ENCODE data around the gene CYBRD1. TPM values are rescaled to one million over a fixed set of nuclear protein-coding genes. Genes with fewer than 3 reads are reported as not detected.

The CYBRD1 gene
- total RNA-seq, 2 donors from 2014 or later = 67.9 to 130 TPM

DNA sequence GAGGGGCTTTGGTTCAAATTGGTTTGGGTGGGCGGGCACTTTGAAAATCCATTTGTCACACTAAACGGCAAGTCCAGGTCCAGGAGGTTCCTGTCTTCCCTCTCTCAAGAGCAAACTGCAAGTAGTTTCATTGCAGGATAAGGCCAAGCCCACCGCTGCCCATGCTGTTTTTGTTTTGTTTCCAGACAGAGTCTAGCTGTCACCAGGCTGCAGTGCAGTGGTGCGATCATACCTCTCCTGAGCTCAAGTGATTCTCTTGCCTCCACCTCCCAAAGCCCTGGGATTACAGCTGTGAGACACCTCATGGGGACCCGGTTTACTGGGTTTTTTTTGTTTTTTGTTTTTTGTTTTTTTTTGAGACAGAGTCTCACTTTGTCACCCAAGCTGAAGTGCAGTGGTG is 1.8 kb upstream of the CYBRD1 start:
- intact Hi-C loops (cut with DNase I) = no loop called here

GRCh38 chr2:171521361-171522051 is 768 bp upstream of the CYBRD1 start:
- Histone ChIP-seq H3K4me3 (peak overlapping the region; percentile 59 to 78), H3K9me3 (no peaks in the 10 kb centered on the region), H3K27me3 (replicated peaks; ENCODE audit: insufficient read depth) (no peaks in the 10 kb centered on the region), H3K27ac (peak overlapping the region; percentile 91 to 93), H3K4me1 (replicated peaks) (no peaks in the 10 kb centered on the region), H3K36me3 (no peaks in the 10 kb centered on the region)
- intact Hi-C loops (cut with DNase I) = loop anchor here (2.0 kb wide), 1 partner anchor 87 kb away; the partner anchor contains the start of gene DCAF17
- DNase-seq (ENCODE audit: low spot score) = no peak
- TF ChIP-seq CTCF (IDR thresholded peaks at IDR 0.05) (no peak), POLR2A (IDR thresholded peaks at IDR 0.05) (no peak), POLR2AphosphoS5 (IDR thresholded peaks at IDR 0.05) (no peak)
- WGBS = 66% methylated on average over 5 of the region's 5 CpGs

More for the DNA sequence above, 1.8 kb upstream of the CYBRD1 start:
- no peaks in the 10 kb centered on the region for H3K27me3 ChIP-seq (replicated peaks; ENCODE audit: insufficient read depth)
- no peak overlapping the region for H3K27ac ChIP-seq
- 79% methylated on average over 5 of the region's 5 CpGs for WGBS
- TF ChIP-seq CTCF (IDR thresholded peaks at IDR 0.05) = no peak
- H3K36me3 ChIP-seq = no peaks in the 10 kb centered on the region
- DNase-seq (ENCODE audit: low spot score) = no peak
- no peak overlapping the region for H3K4me3 ChIP-seq
- H3K9me3 ChIP-seq = no peaks in the 10 kb centered on the region
- H3K4me1 ChIP-seq (replicated peaks) = no peaks in the 10 kb centered on the region

DNA sequence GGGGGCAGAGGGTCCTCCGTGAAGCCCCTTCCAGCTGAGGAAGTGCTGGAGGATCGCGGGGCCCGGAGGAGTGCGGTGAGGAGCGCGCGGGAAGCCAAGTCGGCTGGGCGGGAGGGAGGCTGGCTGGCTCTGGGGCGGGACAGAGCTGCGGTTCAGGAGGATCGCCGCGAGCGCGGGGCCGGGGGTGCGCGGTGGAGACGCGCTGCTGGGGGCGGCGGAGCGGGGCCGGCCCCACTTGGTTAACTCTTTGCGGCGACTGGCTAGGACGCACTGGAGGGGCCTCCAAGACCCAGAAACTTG is 464 bp downstream of the CYBRD1 start:
- intact Hi-C loops (cut with DNase I) = loop anchor here (2.0 kb wide), 1 partner anchor 88 kb away; the partner anchor contains the start of gene DCAF17
- no peaks in the 10 kb centered on the region for H3K4me1 ChIP-seq (replicated peaks)
- 1% methylated on average over 24 of the region's 29 CpGs for WGBS
- peak overlapping the region; percentile 91 to 93 for H3K27ac ChIP-seq
- no peaks in the 10 kb centered on the region for H3K9me3 ChIP-seq
- H3K4me3 ChIP-seq = peak overlapping the region; percentile 59 to 78
- no peaks in the 10 kb centered on the region for H3K36me3 ChIP-seq
- TF ChIP-seq CTCF (IDR thresholded peaks at IDR 0.05) = no peak
- TF ChIP-seq POLR2AphosphoS5 (IDR thresholded peaks at IDR 0.05) = no peak
- H3K27me3 ChIP-seq (replicated peaks; ENCODE audit: insufficient read depth) = no peaks in the 10 kb centered on the region
- peak; percentile 21 for DNase-seq (ENCODE audit: low spot score)

GRCh38 chr2:171523088-171524017 is 1.1 kb downstream of the CYBRD1 start:
- WGBS = under 1% methylated on average over 57 of the region's 62 CpGs
- intact Hi-C loops (cut with DNase I) = loop anchor here (2.0 kb wide), 1 partner anchor 89 kb away; the partner anchor contains the start of gene DCAF17
- H3K36me3 ChIP-seq = no peaks in the 10 kb centered on the region
- H3K27me3 ChIP-seq (replicated peaks; ENCODE audit: insufficient read depth) = no peaks in the 10 kb centered on the region
- TF ChIP-seq CTCF (IDR thresholded peaks at IDR 0.05) = no peak
- peak; percentile 23 for TF ChIP-seq POLR2A (IDR thresholded peaks at IDR 0.05)
- TF ChIP-seq POLR2AphosphoS5 (IDR thresholded peaks at IDR 0.05) = peak; percentile 70
- DNase-seq (ENCODE audit: low spot score) = peak; percentile 76
- no peaks in the 10 kb centered on the region for H3K9me3 ChIP-seq
- no peaks in the 10 kb centered on the region for H3K4me1 ChIP-seq (replicated peaks)
- H3K27ac ChIP-seq = peak overlapping the region; percentile 91 to 93
- peak overlapping the region; percentile 59 to 78 for H3K4me3 ChIP-seq
